Tibial nerve (tissue), 4 donors: Measurements from ENCODE around the gene CAMK1D.

Experiments used
- CTCF ChIP-seq, 5 experiments: fragments of 200-600 bp in 3 of 5; fragments of 450-650 bp in 2 of 5; sonication (generic) in 3 of 5; IDR thresholded peaks; one replicate each; pipeline ENCODE4 v1.5.1; 2016 to 2019; ENCODE audit warnings: antibody characterized with exemption in 5 of 5, mild to moderate bottlenecking in 3 of 5, moderate library complexity in 2 of 5
- EP300 ChIP-seq, 2 donors: sonication (generic); formaldehyde crosslinking; IDR thresholded peaks; one replicate each; pipeline ENCODE4 v1.6.1; 2017; ENCODE audit warnings: antibody characterized with exemption in 2 of 2, mild to moderate bottlenecking in 1 of 2
- POLR2A ChIP-seq, 2 donors: fragments of 450-650 bp; IDR thresholded peaks; one replicate each; pipeline ENCODE4 v1.6.1; 2017; ENCODE audit warnings: antibody characterized with exemption in 2 of 2, mild to moderate bottlenecking in 2 of 2, moderate library complexity in 2 of 2

- TF ChIP-seq CTCF (IDR thresholded peaks at IDR 0.05) (no peak), POLR2A (IDR thresholded peaks at IDR 0.05) (no peak), EP300 (IDR thresholded peaks at IDR 0.05) (no peak)
Measured at GRCh38 chr10:12799714-12800113, 450.4 kb downstream of the CAMK1D start.
